Esophagus mucosa (tissue), 1 donor: ENCODE results near the gene PARVA. TPM values are rescaled to one million over a fixed set of nuclear protein-coding genes. Genes with fewer than 3 reads are reported as not detected.
A peak's percentile ranks its signal among the peaks of the same experiment; 100 is the strongest.

Experiments
- ATAC-seq: fragments of 200-7000 bp; cut with Tn5 transposase; one replicate; pipeline ENCODE4 v1.9.1; 2020
- total RNA-seq: library from RNA; stranded (reverse); gene quantifications from one replicate; pipeline ENCODE4 v1.2.4, GENCODE V29; 2023
- donor health status: DM: yes; HTN: yes; CAD: no.

The PARVA gene
- total RNA-seq, 1 donor from 2014 or later = 28.9 TPM

DNA sequence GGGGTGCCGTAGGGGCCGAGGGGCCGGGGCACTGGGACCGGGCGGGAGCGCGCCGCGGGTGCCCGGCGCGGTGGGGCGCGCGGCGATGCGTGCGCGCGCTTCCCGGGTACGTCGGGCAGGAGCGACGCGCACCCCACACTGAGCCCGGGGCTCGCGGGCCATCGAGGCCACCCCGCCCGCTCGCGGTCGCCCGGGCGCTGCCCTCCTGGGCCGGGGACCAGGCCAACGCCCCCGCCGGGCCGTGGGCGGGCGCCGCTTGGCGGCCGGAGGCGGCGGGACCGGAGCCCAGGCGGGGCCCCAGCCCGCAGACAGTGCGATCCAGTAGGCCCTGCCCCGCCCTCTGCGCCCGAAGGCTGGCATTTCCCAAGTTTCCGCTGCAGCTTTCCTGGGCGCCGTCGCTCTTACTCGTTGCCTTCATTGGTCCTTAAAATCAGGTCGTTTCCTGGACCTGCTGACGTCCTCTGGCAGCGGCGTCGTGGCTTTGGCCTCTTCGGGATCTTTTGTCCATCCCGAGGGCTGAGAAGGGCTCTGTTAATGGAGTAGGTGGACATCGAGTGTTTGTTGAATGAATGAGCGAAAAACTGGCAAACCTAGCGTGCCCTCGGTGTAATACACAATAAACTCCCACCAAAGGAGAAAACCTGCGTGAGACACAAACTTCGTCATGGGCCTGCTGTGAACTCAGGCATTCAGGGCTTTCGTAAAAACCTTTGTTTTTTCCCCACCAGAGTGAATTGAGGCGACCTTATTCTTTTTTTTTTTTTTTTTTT lies 638 bp downstream of the PARVA start:
- peak; percentile 84 for ATAC-seq

- no peak for ATAC-seq
Measured at GRCh38 chr11:12380565-12381325, 3.4 kb downstream of the PARVA start.

GRCh38 chr11:12381875-12382274 lies 4.5 kb downstream of the PARVA start:
- no peak for ATAC-seq

- ATAC-seq = no peak
Measured at GRCh38 chr11:12382451-12382850, 5.1 kb downstream of the PARVA start.

GRCh38 chr11:12386309-12386708 lies 8.9 kb downstream of the PARVA start:
- no peak for ATAC-seq

DNA sequence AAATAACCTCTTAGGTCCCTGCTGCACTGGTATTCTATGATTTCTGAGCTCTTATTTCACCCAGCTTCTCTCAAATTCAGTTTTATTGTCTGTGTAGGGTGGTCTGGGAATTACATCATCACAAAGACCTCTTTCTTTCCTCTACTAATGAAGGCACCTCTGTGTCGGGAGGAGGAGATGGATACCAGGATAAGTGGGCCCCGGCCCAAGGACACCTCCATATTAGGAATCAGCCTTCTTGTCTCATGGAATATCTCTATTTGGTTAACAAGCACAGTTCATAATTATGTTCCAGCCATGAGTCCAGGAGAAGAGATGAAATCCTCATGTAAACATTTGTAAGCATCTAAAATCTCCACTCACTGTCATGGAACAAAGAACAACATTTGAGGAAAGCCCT lies 9.4 kb downstream of the PARVA start:
- no peak for ATAC-seq

DNA sequence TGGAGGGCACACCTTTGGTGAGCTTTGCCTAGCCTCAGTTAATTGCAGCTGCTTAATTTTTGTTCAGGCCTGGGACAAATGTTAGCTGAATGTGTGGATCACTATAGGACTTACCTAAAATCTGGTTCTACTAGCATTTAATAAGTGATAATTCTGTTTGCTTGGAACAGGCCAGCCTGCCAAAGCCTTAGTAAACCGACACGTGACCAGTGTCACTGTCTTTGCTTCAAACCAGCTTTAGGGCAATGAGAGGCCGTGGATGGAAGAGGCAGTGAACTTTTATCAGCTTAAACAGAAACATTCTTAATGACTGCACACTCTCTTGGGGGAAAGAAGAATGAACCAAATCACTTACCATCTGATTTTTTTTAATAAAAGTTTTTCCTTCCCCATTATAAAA lies 10.8 kb downstream of the PARVA start:
- ATAC-seq = no peak

DNA sequence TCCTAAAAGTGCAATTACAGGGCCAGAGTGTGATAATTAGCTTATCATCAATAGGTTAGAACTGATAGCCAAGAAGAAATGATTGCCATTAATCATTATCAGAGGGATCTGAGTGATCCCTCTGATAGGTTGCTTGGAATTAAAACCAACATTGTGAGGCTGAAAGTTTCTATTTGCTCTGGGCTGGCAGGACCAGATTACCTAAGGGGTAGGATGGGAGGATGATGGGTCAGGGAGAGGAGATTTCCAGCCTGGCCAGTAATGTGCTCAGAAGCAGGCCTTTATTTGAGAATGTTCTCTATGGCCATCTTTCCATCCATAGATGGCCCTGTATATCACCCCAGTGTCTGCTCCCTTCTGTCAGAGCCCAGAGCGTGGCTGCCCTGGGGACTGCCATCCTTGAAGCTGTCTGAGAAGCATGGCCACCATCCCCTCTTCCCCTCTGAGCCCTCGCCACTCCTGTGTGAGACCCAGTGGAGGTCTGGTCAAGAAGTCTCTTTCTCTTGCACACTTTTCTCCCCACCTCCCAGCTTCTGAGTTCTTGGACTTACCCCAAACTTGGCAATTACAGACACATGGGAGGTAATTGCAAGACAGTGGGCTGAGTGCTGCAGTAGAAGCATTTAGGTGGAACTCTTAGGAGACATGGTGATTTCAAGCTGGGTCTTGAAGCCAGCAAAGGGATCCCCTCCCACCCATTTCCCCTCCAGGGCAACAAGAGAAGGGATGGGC lies 11.7 kb downstream of the PARVA start:
- ATAC-seq = no peak

DNA sequence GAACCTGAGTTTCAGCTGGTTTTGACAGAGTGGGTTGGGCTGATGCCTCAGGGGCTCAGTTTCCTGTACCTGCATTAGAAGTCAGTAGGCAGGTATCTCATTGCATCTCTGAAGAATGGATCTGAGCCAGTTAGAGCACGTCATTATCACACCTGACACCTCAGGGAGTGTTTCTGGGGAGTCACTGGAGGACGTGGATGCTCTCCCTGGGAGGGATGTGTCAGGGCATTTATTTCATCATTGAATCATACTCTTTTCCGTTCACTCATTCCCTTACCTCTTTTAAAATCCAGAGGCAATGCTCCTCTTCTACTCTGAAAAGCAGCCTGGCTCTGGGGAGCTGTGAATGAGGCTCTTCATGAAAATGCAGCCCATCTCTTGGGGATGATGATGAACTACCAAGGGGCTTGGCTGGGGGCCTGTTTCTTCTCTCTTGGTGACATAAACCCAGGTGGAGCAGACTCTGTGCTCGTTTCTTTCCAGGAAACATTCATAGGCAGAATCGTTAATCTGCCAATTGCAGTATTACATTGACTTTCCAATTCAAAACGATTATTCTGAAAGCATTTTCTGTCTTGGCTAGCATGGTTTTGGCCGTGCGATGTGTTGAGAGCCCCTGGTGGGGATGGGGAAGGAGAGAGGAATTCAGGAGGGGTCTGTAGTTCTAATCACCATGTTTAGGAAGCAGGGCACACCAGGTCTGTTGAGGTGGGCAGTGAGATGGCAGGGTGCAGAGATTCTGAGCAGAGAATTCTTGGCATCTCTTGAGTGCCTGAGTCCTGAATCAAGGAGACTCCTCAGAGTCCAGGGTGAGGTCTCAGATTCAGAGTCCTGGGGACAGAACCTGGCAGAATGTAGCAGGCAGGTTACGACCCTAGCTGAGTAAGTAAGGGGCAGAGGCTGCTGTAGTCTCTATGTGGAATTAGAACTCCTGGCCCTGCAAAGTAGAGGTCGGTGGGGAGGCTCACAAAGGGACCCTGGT lies 12.6 kb downstream of the PARVA start:
- peak; percentile 79 for ATAC-seq

DNA sequence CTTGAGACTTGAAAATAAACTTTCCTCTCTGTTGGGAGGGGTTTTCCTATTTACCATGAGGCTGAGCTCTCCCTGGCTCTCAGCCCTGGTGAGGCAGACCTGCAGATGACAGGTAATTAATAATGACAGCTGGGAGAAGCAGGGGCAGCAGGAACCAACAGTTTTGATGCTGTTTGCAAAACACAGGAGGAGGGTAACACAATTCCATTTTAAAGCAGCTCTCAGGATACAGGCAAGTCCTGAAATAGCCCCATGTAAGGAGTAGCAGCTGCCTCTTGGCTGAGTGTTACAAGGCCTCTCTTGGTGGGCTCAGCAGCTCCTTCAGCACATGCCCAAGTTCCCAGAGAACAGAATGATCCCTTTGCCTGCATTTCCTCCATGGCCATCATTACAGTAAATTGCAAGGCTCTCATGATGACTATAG lies 13.3 kb downstream of the PARVA start:
- no peak for ATAC-seq

GRCh38 chr11:12392672-12393071 lies 15.3 kb downstream of the PARVA start:
- no peak for ATAC-seq

DNA sequence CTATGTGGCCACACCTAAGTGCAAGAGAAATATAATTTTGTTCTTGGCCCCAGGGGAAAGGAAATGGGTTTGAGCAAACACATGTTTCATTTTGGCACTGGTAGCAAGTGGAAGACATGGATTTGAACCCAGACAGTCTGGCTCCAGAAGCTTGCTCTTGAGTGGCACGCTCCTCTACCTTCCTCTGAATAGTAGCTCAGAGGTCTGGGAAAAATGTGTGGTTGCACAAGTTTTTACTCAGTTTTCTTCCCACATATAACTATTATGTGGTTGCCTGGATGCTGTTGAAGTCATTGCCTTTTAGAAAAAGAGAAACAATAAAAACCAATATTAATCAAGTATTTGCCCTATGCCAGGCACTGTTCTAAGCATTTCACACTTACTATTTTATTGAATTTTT lies 16.3 kb downstream of the PARVA start:
- ATAC-seq = no peak

- no peak for ATAC-seq
Measured at GRCh38 chr11:12394601-12395000, 17.2 kb downstream of the PARVA start.

DNA sequence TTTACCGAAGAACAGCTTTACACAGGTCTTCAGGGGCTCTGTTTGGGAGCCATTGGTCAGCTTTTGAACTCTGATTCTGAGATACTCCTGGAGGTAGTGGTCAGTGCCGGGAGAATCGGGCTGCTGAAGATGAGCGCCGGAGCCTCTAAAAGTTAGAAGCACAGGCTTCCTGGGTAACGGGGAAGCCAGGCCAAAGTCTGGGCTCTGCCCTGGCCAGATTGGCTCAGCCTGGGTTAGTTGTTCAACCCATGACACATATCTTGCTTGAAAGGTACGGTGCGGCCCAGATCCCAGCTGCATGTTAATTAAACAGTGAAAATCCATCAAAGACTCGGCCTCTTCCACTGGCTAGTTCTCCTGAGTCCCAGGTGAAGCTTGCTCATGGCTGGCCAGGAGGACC lies 18.0 kb downstream of the PARVA start:
- no peak for ATAC-seq

GRCh38 chr11:12397931-12398334 lies 20.6 kb downstream of the PARVA start:
- peak; percentile 20 for ATAC-seq

GRCh38 chr11:12399355-12399754 lies 22.0 kb downstream of the PARVA start:
- no peak for ATAC-seq

DNA sequence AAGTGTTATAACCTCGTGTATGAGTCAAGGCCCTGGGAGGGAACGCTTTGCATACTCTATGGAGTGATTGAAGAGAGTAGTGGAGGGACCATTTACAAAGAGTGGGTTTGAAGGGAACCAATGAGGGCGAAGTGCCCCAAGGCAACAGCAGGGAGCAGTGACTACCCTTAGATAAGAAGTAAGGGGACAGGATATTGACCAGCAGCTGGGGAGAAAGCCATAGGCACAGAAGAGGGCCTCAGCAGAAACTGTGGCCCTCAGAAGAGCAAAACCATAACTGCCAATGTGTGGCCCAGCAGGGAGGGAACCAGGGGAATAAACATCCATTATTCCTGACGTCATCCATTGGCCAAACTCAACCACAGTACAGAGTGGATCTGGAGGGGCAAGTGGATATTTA lies 24.7 kb downstream of the PARVA start:
- ATAC-seq = no peak

GRCh38 chr11:12402691-12403120 lies 25.3 kb downstream of the PARVA start:
- no peak for ATAC-seq

- ATAC-seq = no peak
Measured at GRCh38 chr11:12403122-12403996, 26.0 kb downstream of the PARVA start.

DNA sequence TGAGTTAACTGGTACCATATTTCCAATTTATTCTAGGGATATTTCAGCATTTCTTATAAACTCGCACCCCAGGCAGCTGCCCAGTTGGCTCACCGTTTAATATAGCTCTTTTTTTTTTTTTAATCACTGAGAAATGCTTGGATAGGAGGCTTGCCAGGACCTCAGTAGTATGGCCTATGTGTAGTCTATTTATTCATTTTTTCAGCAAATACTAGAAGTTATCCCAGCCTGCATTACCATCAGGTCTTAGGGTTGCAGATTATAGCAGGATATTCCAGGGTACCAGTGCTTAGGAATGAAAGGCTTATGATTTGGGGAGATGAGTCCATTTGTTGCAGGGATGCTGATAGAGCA lies 26.6 kb downstream of the PARVA start:
- no peak for ATAC-seq

- no peak for ATAC-seq
Measured at GRCh38 chr11:12404436-12404835, 27.1 kb downstream of the PARVA start.
